ENCODE measurements around the gene CEP131. TPM values are rescaled to one million over a fixed set of nuclear protein-coding genes. Genes with fewer than 3 reads are reported as not detected.

Gene CEP131
- total and polyA plus RNA-seq, 2 of the 8 experiments (the other 6 are each of a cell fraction or from before 2014, with no cell fraction given), result 5.9 to 23.2 TPM

GRCh38 chr17:81256616-81257015, 33.9 kb upstream of the CEP131 start (continued):
- no peak for TF ChIP-seq TEAD4 (IDR thresholded peaks at IDR 0.05; ENCODE audit: low read depth, low read length)

Measured in H1 (cell line).